HCT116 (cell line): Measurements from ENCODE around the gene INS. TPM values are rescaled to one million over a fixed set of nuclear protein-coding genes. Genes with fewer than 3 reads are reported as not detected.

Experiments used
- ATAC-seq: fragments of 200-7000 bp; cut with Tn5 transposase; 2 replicates; pipeline ENCODE4 v1.9.1; 2020; ENCODE audit warnings: mild to moderate bottlenecking, moderate library complexity
- BruUV-seq: library from RNA; stranded (reverse); fragments of 400-500 nt; replicated peaks from 2 replicates; lab custom pipeline; 2021; lab: Mats Ljungman, UMichigan
- CTCF ChIA-PET: fragments of 300-600 bp; sonication (Branson Sonifier 250); formaldehyde crosslinking; loops from one replicate; lab custom pipeline; 2021; ENCODE audit warnings: antibody characterized with exemption; lab: Charles Lee
- POLR2A ChIA-PET: fragments of 300-600, 350-600 bp; sonication (Branson Sonifier 250); formaldehyde crosslinking; loops from one replicate; lab custom pipeline; 2021; ENCODE audit warnings: antibody characterized with exemption; lab: Charles Lee
- RAD21 ChIA-PET, 2 experiments: fragments of 300-600 bp; sonication (Branson Sonifier 250); formaldehyde crosslinking; loops; one replicate each; lab custom pipeline; 2023; ENCODE audit warnings: low total read pairs in 2 of 2; ENCODE audit not compliant: uncharacterized antibody in 2 of 2, unreplicated experiment in 2 of 2, low non-redundant PET in 1 of 2; lab: Charles Lee
- DNase-seq: peaks from one replicate; pipeline ENCODE4 v3.0.0-alpha.2; 2010; ENCODE audit warnings: low read depth, low spot score
- H2AFZ ChIP-seq: fragments of 200-600 bp; shearing (Covaris generic), sonication (generic); 2 replicates; pipeline ENCODE4 v1.6.1; 2017; ENCODE audit warnings: low read depth, mixed run types, mixed read lengths, antibody characterized with exemption, low read length; ENCODE audit not compliant: poor library complexity, severe bottlenecking
- H3K27ac ChIP-seq: 2 replicates; pipeline ENCODE4 v1.5.1; 2012; ENCODE audit warnings: low read depth, low read length
- H3K27me3 ChIP-seq: fragments of 200-600 bp; sonication (generic); 2 replicates; pipeline ENCODE4 v1.6.1; 2016; ENCODE audit warnings: mixed run types, low read length, mixed read lengths; ENCODE audit not compliant: insufficient read depth
- H3K36me3 ChIP-seq, 2 experiments: fragments of 200-500 bp in 1 of 2; fragments of 200-600 bp in 1 of 2; sonication (Bioruptor generic) in 1 of 2; sonication (generic) in 1 of 2; 2 replicates each; pipeline versions ENCODE4 v1.5.1 to v1.6.1; 2014 to 2016; ENCODE audit warnings: low read length in 2 of 2, inconsistent platforms in 1 of 2, mixed read lengths in 1 of 2, mixed run types in 1 of 2; ENCODE audit not compliant: insufficient read depth in 2 of 2, control insufficient read depth in 1 of 2
- H3K4me1 ChIP-seq, 2 experiments: fragments of 200-600 bp in 1 of 2; sonication (generic) in 1 of 2; 2 replicates each; pipeline versions ENCODE4 v1.5.1 to v1.6.1; 2012 to 2017; ENCODE audit warnings: low read length in 2 of 2, inconsistent platforms in 1 of 2, mild to moderate bottlenecking in 1 of 2, mixed read lengths in 1 of 2, mixed run types in 1 of 2, moderate library complexity in 1 of 2; ENCODE audit not compliant: insufficient read depth in 2 of 2, control insufficient read depth in 1 of 2
- H3K4me2 ChIP-seq: fragments of 200-600 bp; sonication (generic); 2 replicates; pipeline ENCODE4 v1.6.1; 2017; ENCODE audit warnings: mixed run types, low read length, mixed read lengths
- H3K4me3 ChIP-seq, 2 experiments: fragments of 200-600 bp in 1 of 2; sonication (generic) in 1 of 2; replicated peaks in 1 of 2; 2 replicates each; pipeline ENCODE4 v1.5.1; 2011 to 2016; ENCODE audit warnings: low read length in 2 of 2, control low read depth in 1 of 2, low read depth in 1 of 2, mild to moderate bottlenecking in 1 of 2, mixed read lengths in 1 of 2, mixed run types in 1 of 2
- H3K79me2 ChIP-seq: fragments of 200-600 bp; sonication (generic); 2 replicates; pipeline ENCODE4 v1.6.1; 2017; ENCODE audit warnings: mild to moderate bottlenecking, mixed run types, low read length, moderate library complexity, mixed read lengths; ENCODE audit not compliant: insufficient read depth
- H3K9ac ChIP-seq: fragments of 200-600 bp; sonication (generic); 2 replicates; pipeline ENCODE4 v1.6.1; 2016; ENCODE audit warnings: low read length, mixed read lengths
- H3K9me2 ChIP-seq: fragments of 200-600 bp; sonication (generic), shearing (Covaris generic); 2 replicates; pipeline ENCODE4 v1.6.1; 2017; ENCODE audit warnings: mixed run types, mild to moderate bottlenecking, moderate library complexity; ENCODE audit not compliant: insufficient read depth
- H3K9me3 ChIP-seq, 2 experiments: fragments of 200-500 bp in 1 of 2; fragments of 200-600 bp in 1 of 2; sonication (Bioruptor generic) in 1 of 2; sonication (generic) in 1 of 2; 2 replicates each; pipeline ENCODE4 v1.6.1; 2014 to 2017; ENCODE audit warnings: low read length in 2 of 2, mixed read lengths in 2 of 2, inconsistent platforms in 1 of 2, low read depth in 1 of 2, mild to moderate bottlenecking in 1 of 2, mixed run types in 1 of 2, moderate library complexity in 1 of 2; ENCODE audit not compliant: control insufficient read depth in 1 of 2, insufficient read depth in 1 of 2
- H4K20me1 ChIP-seq: fragments of 200-600 bp; sonication (generic), shearing (Covaris generic); 2 replicates; pipeline ENCODE4 v1.6.1; 2017; ENCODE audit warnings: mixed run types, mild to moderate bottlenecking, moderate library complexity; ENCODE audit not compliant: insufficient read depth
- ATF3 ChIP-seq: IDR thresholded peaks from 2 replicates; pipeline ENCODE4 v1.6.1; 2012
- CEBPB ChIP-seq: IDR thresholded peaks from 2 replicates; pipeline ENCODE4 v1.6.1; 2012; ENCODE audit warnings: low read depth
- CTCF ChIP-seq, 3 experiments: fragments of 200-600 bp in 1 of 3; sonication (generic) in 1 of 3; IDR thresholded peaks in 2 of 3; conservative IDR thresholded peaks in 1 of 3; 2 replicates each; pipeline ENCODE4 v1.5.1; 2012 to 2017; ENCODE audit warnings: low read depth in 2 of 3, low read length in 2 of 3, antibody characterized with exemption in 1 of 3, borderline replicate concordance in 1 of 3, control low read depth in 1 of 3, mild to moderate bottlenecking in 1 of 3, mixed read lengths in 1 of 3, mixed run types in 1 of 3, moderate library complexity in 1 of 3; ENCODE audit not compliant: insufficient read depth in 1 of 3
- EZH2phosphoT487 ChIP-seq: fragments of 200-600 bp; IDR thresholded peaks from 2 replicates; pipeline ENCODE4 v1.6.1; 2018; ENCODE audit warnings: antibody characterized with exemption, borderline replicate concordance
- JUND ChIP-seq: IDR thresholded peaks from 2 replicates; pipeline ENCODE4 v1.6.1; 2012
- MAX ChIP-seq: IDR thresholded peaks from 2 replicates; pipeline ENCODE4 v1.6.1; 2012
- RAD21 ChIP-seq: IDR thresholded peaks from 2 replicates; pipeline ENCODE4 v1.6.1; 2012; ENCODE audit warnings: low read depth, mild to moderate bottlenecking
- SIN3A ChIP-seq: IDR thresholded peaks from 2 replicates; pipeline ENCODE4 v1.6.1; 2012; ENCODE audit warnings: low read depth
- SRF ChIP-seq: IDR thresholded peaks from 2 replicates; pipeline ENCODE4 v1.6.1; 2012; ENCODE audit warnings: low read depth
- YY1 ChIP-seq: IDR thresholded peaks from 2 replicates; pipeline ENCODE4 v1.6.1; 2011; ENCODE audit warnings: low read length, low read depth, moderate library complexity, mild to moderate bottlenecking; ENCODE audit not compliant: insufficient replicate concordance; ENCODE audit errors: extremely low read depth
- ZBTB33 ChIP-seq: IDR thresholded peaks from 2 replicates; pipeline ENCODE4 v1.6.1; 2011; ENCODE audit warnings: mild to moderate bottlenecking, low read length, moderate library complexity; ENCODE audit not compliant: insufficient replicate concordance; ENCODE audit errors: extremely low read depth
- ZFX ChIP-seq: fragments of 450-650 bp; IDR thresholded peaks from 2 replicates; pipeline ENCODE4 v1.6.1; 2017
- intact Hi-C: fragments of 100-400 bp; cut with micrococcal nuclease; formaldehyde crosslinking; loops from 2 replicates; pipeline ENCODE4 v1.10.0; 2022
- total RNA-seq: library from RNA; stranded (reverse); gene quantifications from one replicate; pipeline ENCODE4 v1.2.1, GENCODE V29; 2021; ENCODE audit not compliant: unreplicated experiment

Gene INS
- total RNA-seq, 1 experiment from 2014 or later: 0.44 TPM

- Histone ChIP-seq H3K27ac (no peak overlapping the region), H3K4me1 (peaks cover 0 to 23% of the 10 kb centered on the region in 2 experiments; a peak in 2 of 4 replicates), H3K9ac (no peak overlapping the region), H4K20me1 (no peaks in the 10 kb centered on the region), H3K4me3 (no peak overlapping the region), H3K36me3 (no peaks in the 10 kb centered on the region), H3K4me2 (no peak overlapping the region), H3K27me3 (no peaks in the 10 kb centered on the region), H3K79me2 (no peaks in the 10 kb centered on the region), H3K9me2 (no peaks in the 10 kb centered on the region), H3K9me3 (no peaks in the 10 kb centered on the region), H2AFZ (no peak overlapping the region)
- no peak for TF ChIP-seq SRF
- TF ChIP-seq YY1: no peak
- TF ChIP-seq SIN3A: no peak
- no peak for TF ChIP-seq ZBTB33
- no peak for TF ChIP-seq EZH2phosphoT487
- TF ChIP-seq JUND: no peak
- TF ChIP-seq CTCF (IDR thresholded peaks at IDR 0.05 in 2 of 3, conservative IDR thresholded peaks at IDR 0.05 in 1 of 3; ENCODE audit: borderline replicate concordance in 1 of 3, insufficient read depth in 1 of 3, low read depth in 2 of 3, low read length in 2 of 3): no peak
- TF ChIP-seq ZFX: no peak
- no peak for TF ChIP-seq ATF3
- no peak for TF ChIP-seq CEBPB
- no peak for TF ChIP-seq MAX
- no peak for TF ChIP-seq RAD21
- ChIA-PET POLR2A (no interaction called here), RAD21 (no interaction called here), CTCF (no interaction called here)
- ATAC-seq: no peak
- no peak for DNase-seq
- intact Hi-C loops: loop anchor here (5.0 kb wide), 1 partner anchor 52 kb away; no protein-coding TSS in a partner anchor
- BruUV-seq: no TSS peak
Measured at GRCh38 chr11:2139621-2140337, 21.2 kb downstream of the INS start.
